ENCODE data around the gene HTR4.
"Not testable (repeated sequence)": the region's sequence is repeated elsewhere in the genome, so short reads cannot be mapped to it uniquely, and the experiment has no call there.

HTR4 gene, protein sequence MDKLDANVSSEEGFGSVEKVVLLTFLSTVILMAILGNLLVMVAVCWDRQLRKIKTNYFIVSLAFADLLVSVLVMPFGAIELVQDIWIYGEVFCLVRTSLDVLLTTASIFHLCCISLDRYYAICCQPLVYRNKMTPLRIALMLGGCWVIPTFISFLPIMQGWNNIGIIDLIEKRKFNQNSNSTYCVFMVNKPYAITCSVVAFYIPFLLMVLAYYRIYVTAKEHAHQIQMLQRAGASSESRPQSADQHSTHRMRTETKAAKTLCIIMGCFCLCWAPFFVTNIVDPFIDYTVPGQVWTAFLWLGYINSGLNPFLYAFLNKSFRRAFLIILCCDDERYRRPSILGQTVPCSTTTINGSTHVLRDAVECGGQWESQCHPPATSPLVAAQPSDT

DNA sequence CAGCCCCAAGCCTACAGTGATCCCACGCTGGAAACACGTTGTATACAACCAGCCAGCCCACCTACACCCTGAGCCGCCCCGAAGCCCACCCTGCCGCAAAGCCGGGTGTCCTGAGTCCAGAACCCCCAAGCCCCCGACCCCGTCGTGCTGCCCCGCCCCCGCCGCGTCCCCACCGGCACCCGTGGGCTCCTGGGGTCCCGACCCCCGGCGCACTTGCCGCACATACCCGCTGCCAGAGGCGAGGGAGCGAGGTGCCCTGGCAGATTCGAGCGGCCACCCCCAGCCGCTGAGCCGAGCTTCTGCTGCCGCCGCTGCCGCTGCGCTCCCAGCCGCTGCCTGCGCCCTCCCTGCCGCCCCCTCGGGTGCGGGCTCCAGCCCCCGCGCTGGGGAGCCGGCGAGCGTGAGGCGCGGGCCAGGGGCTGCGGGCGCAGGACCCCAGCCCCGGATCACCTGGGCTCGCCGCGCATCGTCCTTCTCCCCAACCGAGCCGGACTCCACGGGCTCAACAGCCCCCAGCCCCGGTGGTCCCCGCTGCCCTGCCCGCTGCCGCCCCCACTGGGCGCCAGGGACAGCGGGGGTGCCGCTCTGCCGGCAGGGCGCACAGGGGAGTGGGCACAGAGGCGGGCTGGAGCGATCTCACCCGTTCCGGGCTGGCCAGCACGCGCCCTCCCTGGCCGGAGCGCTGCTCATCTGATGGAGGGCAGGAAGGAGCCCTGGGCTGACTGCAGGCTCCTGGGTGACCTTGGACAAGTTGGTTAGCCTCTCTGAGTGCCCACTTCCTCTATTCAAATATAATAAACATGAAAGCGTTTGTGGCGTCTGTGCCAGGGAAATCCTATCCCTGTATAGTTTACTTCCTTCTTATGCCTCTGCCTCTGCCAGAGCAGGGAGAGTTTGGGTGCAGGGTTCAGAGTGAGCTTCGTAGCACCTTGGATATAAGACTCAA, at the start of gene HTR4:
TSS of gene HTR4 (minus strand) at position 692 of the 946 bp plus-strand sequence. CDS start 17,513 bp downstream, outside the sequence.
- no peak for DNase-seq

GRCh38 chr5:148702019-148702596, 47.8 kb upstream of the HTR4 start:
- no peak for DNase-seq

- DNase-seq, result no peak
Measured at GRCh38 chr5:148699028-148699427, 44.7 kb upstream of the HTR4 start.

GRCh38 chr5:148697809-148698196, 43.5 kb upstream of the HTR4 start:
- no peak for DNase-seq

GRCh38 chr5:148697180-148697808, 43.0 kb upstream of the HTR4 start:
- DNase-seq, result peak; percentile 35

GRCh38 chr5:148696187-148697036, 42.1 kb upstream of the HTR4 start:
- DNase-seq, result no peak

- no peak for DNase-seq
Measured at GRCh38 chr5:148690945-148691344, 36.6 kb upstream of the HTR4 start.

DNA sequence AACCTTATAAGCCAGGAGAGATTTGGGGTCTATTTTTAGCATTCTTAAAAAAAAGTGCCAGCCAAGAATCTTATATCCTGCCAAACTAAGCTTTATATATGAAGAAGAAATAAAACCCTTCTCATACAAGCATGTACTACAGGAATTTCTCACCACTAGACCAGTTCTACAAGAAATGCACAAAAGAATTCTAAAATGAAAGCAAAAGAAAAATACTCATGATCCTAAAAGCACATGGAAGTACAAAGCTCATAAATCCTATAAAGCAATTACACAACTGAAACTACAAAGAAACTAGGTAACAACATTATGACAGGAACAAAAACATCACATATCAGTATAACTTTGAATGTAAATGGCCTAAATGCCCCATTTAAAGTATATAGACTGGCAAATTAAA, 34.5 kb upstream of the HTR4 start:
- no peak for DNase-seq

DNA sequence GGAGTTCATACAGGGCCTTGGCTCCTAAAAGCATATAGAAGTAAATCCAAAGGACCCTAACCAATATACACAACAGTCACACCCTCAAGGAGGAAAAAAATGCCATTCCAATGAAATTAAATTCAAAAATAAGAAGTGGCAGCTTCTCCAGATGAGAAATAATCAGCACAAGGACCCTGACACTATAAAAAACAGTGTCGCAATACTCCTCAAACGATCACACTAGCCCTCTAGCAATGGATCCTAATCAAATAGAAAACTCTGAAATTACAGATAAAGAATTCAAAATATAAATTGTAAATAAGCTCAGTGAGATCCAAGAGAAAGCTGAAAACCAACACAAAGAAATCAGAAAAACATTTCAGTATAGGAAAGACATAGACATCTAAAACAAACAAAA, 33.5 kb upstream of the HTR4 start:
- no peak for DNase-seq

DNA sequence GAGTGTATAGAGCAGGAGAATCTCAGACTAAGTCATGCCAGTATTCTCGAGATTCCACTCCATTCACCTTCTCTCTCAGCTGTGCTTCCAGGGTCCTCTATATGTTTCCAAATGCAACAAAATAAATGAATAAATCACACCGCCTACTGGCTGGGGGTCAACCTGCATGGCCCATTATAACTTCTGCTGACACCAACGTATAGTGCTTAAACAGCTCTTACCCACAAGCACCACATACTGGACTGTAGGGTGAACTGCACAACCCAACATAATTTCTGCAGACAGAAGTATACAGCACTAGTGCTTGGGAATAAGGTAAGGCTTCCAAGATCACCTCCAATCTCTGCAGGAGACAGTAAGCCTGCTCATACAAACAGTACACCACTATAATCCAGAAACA, 33.1 kb upstream of the HTR4 start:
- DNase-seq, result peak; percentile 6

DNA sequence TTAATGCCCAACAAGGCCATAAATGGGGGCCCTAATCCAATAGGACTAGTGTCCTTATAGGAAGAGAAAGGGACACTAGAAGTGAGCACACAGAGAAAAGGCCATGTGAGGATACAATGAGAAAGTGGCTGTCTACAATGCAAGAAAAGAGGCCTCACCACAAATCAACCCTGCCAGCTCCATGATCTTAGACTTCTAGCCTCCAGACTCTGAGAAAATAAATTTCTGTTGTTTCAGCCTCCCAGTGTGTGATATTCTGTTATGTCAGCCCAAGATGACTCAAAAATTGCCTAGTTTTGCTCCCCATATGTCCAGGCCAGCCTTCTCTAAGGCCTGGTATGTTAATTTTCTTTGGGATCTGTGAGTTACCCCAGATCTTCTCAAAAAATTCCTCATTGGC, 32.3 kb upstream of the HTR4 start:
- no peak for DNase-seq

DNA sequence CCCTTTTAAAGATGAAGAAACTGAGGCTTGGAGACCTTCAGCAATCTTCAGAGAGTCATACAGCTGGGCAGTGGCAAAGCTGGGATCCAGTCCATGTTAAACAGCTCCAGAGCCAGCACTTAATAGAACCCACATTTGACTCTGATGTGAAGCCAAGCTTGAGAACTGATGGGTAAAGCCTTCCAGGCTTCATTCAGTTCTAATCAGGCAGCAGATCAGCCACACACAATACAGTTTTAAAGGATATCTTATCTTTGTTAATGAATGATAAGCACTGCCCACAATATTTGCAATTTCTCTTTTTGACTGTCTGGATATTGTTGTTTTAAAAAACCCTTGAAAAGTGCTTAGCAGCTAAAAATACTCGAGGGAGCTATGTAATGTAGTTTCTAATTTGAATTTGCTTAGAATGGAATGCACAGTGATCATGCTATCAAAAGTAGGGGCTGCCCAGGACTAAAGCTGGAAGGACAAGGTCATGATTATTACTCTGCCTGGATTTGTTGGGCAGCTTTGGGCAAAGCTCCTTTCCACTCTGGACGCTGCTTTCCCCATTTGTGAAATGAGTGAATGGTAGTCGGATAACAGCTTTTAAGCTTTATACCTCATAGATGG, 31.3 kb upstream of the HTR4 start:
- DNase-seq, result no peak

GRCh38 chr5:148684528-148684927, 30.2 kb upstream of the HTR4 start:
- no peak for DNase-seq

- no peak for DNase-seq
Measured at GRCh38 chr5:148683651-148684050, 29.3 kb upstream of the HTR4 start.

DNA sequence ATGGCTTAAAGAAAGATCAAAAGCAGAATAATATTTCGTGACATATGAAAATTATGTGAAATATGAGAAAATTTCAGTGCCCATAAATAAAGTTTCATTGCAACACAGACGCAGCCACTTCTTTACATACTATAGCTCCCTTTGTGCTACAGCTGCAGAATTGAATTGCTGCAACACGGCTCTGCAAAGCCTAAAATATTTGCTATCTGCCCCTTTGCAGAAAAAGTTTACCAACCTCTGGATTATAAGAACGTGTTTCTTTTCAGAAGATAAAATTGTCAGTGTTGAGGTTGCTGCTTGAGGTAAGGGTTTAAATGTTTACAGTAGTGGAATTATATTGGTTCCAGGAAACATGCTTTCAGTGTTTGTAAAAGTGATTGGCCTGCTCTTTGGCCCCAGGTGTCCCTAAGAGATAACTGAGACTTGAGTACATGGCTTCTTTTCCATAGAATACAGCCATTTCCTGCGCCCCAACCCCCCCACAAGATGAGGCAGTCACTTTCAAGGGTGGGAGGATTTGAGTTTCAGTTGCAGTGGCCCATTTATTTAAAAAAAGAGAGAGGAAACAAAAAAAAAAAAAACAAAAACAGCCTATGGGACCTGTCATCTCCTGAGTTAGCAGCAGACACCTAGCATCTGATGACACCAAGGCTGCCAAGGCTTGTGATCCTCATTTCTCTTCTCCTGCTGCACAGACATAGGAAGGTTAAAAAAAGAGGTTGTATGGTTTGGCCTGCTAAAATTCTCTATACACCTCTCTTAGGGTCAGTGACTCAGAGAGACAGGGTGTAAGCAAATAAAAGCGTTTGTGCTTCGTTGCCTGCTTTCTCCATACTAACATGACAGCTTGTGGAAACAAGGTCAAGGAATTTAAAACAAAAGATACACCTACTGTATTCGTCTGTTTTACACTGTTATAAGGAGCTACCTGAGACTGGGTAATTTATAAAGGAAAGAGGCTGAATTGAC, 28.0 kb upstream of the HTR4 start:
- DNase-seq, result no peak

DNA sequence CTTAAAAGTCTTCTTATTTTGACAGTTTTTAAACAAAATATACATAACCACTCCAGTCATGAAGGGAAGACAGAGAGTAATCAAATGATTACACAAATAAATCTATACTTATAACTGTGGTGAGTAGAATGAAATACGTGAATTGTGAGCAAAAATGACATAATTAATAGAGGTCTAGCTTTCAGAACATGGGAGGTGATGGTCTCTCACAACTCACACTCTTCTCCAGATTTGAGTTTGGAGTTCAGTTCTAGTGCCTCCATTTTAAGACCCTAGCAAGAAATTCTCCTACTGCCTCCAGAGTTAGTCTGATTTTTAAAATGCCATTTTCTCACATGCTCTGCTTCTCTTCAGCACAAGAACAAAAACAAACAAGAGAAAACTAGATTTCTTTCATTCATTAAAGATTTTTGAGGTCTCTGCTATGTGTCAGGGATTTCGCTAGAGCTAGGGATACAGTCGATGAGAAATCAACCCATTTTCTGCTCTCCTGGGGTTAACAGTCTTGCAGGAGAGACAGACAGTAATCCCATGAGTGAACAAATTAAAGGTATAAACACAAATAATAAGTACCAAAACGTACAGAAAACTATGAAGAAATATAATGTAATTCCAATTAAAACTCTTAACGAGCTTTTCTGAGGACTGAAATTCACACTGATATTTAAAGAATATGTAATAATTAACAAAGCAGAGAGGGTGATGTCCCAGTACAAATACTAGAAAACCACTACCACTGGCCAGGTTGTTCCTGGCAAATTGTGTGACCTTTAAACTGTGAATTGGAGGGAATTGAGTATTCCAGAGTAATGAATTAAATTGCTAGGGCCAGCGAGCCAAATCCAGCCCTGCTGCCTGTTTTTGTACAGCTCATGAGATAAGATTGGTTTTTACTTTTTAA, 27.1 kb upstream of the HTR4 start:
- DNase-seq, result no peak

DNA sequence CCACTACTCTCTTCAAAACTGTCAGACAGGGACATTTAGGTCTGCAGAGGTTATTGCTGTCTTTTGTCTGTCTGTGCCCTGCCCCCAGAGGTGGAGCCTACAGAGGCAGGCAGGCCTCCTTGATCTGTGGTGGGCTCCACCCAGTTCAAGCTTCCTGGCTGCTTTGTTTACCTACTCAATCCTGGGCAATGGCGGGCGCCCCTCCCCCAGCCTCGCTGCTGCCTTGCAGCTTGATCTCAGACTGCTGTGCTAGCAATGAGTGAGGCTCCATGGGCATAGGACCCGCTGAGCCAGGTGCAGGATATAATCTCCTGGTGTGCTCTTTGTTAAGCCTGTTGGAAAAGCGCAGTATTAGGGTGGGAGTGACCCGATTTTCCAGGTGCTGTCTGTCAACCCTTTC, 19.4 kb upstream of the HTR4 start:
- not testable (repeated sequence) for DNase-seq

DNA sequence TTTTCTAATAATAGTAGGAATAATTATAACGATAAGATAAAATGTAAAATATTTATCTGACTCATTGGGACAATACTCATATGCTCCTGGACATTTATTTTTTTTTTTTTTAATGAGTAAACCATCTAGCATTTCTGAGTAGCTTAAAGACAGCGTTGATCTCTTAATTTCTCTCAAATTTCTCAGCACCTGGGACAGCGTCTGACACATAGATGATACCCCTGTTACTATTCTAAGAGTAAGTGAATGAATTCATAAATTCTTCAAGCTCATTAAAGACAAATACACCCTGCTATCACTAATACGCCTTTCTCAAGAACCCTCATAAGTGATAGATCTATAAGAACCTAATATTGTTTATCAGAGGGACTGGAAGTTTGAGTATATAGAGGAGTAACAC, 12.0 kb upstream of the HTR4 start:
- peak; percentile 6 for DNase-seq

DNA sequence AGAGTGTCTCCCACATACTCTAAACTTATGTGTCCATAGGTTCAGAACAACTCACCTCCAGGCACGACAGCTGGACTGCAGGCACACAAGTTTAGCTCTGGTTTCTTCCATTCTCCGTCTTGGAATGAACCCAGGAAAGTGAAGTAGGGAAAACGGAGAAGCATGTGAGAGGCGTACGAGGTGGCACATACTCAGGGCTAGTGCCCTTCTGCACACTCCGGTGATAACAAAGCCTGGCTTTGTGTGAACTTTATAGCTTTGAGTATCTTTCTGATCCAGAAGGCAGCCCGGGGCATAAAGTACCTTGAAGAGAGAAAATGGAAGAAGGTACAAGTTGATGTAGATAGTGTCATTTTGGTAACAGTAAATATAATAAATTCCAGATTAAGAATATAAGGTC, 11.1 kb upstream of the HTR4 start:
- no peak for DNase-seq

Measured in fibroblast of skin of right biceps (primary cell).